Right lobe of liver (tissue), 4 donors: Measurements from ENCODE around the gene YES1.

Experiments
- POLR2A ChIP-seq: fragments of 450-650 bp; IDR thresholded peaks from one replicate; pipeline ENCODE4 v1.6.1; 2017; ENCODE audit warnings: antibody characterized with exemption, mild to moderate bottlenecking
- TF ChIP-seq, protein P1 (sequence below), 4 donors: fragments of 200-600 bp in 3 of 4; fragments of 450-650 bp in 1 of 4; IDR thresholded peaks; one replicate each; pipeline versions ENCODE4 v1.5.1 to v1.8.0; 2016 to 2022; ENCODE audit warnings: antibody characterized with exemption in 4 of 4, mild to moderate bottlenecking in 2 of 4
- donor health status: DM: no; HTN: no; CAD: no.
- donor health status: DM: no; HTN: no; CAD: no.
- donor health status: DM: no; HTN: yes; CAD: no.

DNA sequence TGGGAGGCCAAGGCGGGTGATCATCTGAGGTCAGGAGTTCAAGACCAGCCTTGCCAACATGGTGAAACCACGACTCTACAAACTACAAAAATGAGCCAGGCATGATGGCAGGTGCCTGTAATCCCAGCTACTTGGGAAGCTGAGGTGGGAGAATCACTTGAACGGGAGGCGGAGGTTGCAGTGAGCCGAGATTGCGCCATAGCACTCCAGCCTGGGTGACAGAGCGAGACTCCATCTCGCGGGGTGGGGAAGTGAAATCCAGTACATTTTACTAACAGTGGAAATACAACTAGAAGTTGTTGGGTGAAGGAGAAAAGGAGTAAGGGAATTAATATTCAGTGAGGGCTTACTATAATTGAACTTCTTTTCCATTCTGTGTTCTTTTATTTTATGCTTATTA is 86.4 kb downstream of the YES1 start:
- TF ChIP-seq, protein P1, sequence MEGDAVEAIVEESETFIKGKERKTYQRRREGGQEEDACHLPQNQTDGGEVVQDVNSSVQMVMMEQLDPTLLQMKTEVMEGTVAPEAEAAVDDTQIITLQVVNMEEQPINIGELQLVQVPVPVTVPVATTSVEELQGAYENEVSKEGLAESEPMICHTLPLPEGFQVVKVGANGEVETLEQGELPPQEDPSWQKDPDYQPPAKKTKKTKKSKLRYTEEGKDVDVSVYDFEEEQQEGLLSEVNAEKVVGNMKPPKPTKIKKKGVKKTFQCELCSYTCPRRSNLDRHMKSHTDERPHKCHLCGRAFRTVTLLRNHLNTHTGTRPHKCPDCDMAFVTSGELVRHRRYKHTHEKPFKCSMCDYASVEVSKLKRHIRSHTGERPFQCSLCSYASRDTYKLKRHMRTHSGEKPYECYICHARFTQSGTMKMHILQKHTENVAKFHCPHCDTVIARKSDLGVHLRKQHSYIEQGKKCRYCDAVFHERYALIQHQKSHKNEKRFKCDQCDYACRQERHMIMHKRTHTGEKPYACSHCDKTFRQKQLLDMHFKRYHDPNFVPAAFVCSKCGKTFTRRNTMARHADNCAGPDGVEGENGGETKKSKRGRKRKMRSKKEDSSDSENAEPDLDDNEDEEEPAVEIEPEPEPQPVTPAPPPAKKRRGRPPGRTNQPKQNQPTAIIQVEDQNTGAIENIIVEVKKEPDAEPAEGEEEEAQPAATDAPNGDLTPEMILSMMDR (IDR thresholded peaks at IDR 0.05) = no peak
- no peak for TF ChIP-seq POLR2A
